GM12864 (cell line): ENCODE measurements around the gene ELMO3.
A peak's percentile ranks its signal among the peaks of the same experiment; 100 is the strongest.

Experiments
- DNase-seq: peaks from one replicate; pipeline ENCODE4 v3.0.0-alpha.2; 2011; ENCODE audit warnings: low read depth
- H3K4me3 ChIP-seq: 2 replicates; pipeline ENCODE4 v1.5.1; 2011; ENCODE audit warnings: mild to moderate bottlenecking, low read depth, low read length, control low read depth
- TF ChIP-seq, protein P1 (sequence below): IDR thresholded peaks from 2 replicates; pipeline ENCODE4 v1.5.1; 2011; ENCODE audit warnings: low read depth, mild to moderate bottlenecking, moderate library complexity, low read length, control low read depth, inconsistent platforms; ENCODE audit errors: missing control alignments

Gene ELMO3

DNA sequence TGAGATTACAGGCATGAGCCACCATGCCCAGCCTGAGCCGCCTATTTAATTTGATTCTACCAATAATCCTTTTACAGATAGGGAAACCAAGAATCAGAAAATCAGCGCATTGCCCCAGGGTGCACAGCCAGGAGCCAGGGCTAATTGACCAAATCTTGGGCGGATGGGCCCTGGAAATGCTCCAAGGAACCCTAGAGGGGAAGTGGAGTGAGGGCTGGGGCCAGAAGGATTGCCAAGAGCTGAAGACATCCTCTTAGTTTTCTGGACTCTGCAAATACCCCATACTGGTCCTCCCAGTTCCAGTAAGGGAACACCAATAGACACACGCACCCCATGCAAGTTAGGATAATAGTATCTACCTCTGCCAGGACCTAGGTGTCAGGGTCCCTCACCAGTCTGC, 44.5 kb downstream of the ELMO3 start:
- H3K4me3 ChIP-seq: no peak overlapping the region; the same call in 1 of the 2 replicates
- TF ChIP-seq, protein P1, sequence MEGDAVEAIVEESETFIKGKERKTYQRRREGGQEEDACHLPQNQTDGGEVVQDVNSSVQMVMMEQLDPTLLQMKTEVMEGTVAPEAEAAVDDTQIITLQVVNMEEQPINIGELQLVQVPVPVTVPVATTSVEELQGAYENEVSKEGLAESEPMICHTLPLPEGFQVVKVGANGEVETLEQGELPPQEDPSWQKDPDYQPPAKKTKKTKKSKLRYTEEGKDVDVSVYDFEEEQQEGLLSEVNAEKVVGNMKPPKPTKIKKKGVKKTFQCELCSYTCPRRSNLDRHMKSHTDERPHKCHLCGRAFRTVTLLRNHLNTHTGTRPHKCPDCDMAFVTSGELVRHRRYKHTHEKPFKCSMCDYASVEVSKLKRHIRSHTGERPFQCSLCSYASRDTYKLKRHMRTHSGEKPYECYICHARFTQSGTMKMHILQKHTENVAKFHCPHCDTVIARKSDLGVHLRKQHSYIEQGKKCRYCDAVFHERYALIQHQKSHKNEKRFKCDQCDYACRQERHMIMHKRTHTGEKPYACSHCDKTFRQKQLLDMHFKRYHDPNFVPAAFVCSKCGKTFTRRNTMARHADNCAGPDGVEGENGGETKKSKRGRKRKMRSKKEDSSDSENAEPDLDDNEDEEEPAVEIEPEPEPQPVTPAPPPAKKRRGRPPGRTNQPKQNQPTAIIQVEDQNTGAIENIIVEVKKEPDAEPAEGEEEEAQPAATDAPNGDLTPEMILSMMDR: no peak
- no peak for DNase-seq

DNA sequence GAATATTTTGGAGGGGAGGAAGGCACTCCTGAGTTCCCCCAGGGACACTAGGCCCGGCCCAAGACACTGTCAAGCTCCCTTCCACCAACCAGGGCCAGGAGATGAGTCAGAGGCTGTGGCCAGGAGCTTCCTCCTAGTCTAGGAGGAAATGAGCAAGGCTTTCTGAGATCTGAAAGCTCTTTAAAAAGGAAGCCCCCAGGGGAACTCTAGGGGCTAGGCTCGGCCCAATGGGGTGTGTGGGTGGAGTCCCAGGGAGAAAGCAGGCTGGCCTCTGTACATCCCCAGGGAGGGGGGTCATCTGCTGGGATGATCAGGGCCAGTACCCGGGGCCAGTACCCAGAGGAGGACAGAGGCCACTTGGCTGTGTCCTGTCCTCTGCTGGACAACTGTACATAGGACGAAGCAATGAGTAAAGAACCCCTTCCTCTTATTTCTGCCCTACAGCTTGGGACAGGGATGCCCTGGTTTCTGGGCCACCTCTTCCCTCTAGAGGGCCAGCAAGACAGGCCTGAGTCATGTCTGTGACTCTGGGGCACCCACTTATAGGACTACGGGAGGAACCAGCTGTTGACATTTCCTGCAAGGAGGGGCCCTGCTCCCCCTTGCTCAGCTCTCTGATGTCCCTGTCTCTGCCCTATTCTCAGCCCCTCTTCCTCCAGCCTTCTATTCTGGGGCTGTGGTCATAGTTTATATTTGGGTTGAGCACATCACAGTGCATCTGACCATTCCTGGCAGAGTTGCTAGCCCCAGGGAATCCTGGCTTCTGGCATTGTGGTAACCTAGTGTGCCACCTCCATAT, 45.7 kb downstream of the ELMO3 start:
- TF ChIP-seq, protein P1: no peak
- DNase-seq: peak; percentile 83
- H3K4me3 ChIP-seq: peak overlapping the region; percentile 85

DNA sequence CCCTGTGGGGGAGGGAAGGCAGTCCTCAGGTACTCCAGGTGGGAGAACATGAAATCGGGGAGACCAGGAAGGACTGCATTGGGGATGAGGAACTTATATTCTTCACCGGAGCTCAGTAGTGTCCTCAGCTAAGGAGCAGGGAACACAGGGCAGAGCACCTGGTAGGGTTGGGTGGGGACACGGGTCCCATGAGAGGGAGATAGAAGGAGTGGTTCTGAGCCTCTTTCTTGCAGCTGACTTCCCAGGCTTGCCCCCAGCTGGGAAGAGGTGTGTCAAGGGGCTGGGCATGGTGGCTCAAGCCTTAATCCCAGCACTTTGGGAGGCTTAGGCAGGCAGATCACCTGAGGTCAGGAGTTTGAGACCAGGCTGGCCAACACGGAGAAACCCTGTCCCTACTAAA, 46.3 kb downstream of the ELMO3 start:
- DNase-seq: no peak
- TF ChIP-seq, protein P1: no peak
- H3K4me3 ChIP-seq: peak overlapping the region; percentile 85

DNA sequence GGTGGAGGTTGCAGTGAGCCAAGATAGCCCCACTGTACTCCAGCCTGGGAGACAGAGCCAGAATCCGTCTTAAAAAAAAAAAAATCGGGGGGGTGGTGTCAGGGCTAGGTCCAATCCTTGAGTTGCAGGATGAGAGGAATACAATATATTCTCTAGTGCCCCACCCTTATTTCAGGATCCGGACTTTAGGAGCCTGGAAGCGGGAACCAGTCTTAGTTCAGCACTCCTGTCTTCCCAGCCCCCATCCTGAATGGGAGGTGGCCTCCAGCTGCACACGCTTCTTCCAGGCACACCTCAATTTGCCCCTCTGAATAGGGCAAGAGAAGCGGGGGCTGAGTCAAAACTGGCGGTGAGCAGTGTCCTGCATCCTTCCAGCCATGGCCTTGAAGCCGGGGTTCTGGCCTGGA, 46.7 kb downstream of the ELMO3 start:
- peak overlapping the region; percentile 85 for H3K4me3 ChIP-seq
- TF ChIP-seq, protein P1: no peak
- DNase-seq: no peak

DNA sequence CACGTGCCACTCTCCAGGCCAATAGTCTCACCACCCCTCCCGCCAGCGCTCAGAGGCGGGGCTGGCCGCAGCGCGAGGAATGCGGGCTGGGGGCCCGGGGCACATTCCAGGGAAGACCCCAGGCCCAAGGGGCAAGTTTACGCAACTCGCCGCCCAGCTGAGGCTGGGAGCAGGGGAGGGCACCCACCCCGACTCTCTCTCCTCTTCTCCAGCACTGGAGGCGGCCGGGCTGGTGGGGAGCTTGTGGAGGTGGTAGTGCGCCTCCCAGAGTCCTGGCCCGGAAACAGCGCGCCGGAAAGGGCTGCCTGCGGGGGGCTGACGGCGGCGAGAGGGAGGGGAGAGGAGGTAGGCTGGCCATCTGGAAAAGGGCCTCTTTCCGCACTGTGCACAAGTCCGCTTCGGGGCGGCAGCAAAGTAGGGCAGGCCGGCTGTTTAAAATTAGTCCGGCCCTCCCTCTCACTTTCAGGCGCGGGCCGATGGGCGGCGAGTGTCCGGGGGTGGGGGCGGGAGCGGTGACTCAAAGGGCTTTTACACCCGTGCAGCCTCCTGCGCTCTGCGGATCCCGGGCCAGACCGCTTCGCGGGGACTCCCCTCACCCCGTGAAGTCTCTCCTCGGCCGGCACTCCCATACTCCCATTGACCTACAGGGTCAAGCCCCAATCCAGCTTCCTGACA, 47.3 kb downstream of the ELMO3 start:
- TF ChIP-seq, protein P1: peak; percentile 49
- peak; percentile 40 for DNase-seq
- peak overlapping the region; percentile 85 for H3K4me3 ChIP-seq

DNA sequence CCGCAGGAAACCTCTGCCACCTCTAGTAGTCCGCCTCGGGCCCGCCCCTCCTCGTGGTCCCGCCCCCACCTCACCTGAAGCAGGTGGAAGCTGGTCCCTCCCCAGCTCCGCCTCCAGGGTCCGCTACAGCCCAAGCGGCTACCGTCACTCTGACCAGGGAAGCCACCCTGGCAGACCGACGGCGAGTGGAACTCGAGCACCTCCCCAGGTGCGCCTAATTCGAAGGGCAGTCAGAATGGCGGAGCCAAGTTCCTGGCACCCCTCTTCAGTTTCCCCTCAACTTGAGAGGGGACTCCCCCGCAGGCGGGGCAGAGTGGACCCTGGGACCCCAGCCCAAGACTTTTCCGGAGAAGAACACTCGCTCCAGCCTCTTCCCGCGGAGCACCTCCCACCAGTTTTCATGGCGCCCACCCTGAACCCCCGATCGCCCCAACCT, 47.8 kb downstream of the ELMO3 start:
- no peak for DNase-seq
- TF ChIP-seq, protein P1: no peak
- peak overlapping the region; percentile 85 for H3K4me3 ChIP-seq
